ENCODE measurements around the gene PLEKHA6.
A peak's percentile ranks its signal among the peaks of the same experiment; 100 is the strongest.

The PLEKHA6 gene

DNA sequence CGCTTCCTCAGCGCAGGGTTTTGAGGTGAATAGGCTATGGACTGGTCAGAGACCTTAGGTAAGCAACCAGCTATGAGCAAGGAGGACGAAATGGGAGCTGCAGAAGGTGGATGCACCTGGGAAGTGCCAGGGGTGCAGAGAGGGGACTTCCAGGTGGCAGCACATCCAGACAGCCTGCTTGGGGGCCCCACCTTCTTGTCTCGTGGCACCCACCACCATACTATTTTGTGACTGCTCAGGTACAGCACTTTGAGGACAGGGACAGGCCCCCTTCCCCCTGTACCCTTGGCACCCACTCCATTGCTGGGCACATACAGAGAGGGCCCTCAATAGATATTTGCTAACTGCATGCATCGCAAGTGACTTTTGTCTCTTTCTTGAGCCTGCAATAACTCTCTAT lies 162.7 kb downstream of the PLEKHA6 start:
- no peak overlapping the region for H3K27ac ChIP-seq
- peaks cover 0 to 80% of the 10 kb centered on the region in 2 donors for H3K27me3 ChIP-seq
- H3K4me3 ChIP-seq: no peak overlapping the region
- TF ChIP-seq, protein P1, sequence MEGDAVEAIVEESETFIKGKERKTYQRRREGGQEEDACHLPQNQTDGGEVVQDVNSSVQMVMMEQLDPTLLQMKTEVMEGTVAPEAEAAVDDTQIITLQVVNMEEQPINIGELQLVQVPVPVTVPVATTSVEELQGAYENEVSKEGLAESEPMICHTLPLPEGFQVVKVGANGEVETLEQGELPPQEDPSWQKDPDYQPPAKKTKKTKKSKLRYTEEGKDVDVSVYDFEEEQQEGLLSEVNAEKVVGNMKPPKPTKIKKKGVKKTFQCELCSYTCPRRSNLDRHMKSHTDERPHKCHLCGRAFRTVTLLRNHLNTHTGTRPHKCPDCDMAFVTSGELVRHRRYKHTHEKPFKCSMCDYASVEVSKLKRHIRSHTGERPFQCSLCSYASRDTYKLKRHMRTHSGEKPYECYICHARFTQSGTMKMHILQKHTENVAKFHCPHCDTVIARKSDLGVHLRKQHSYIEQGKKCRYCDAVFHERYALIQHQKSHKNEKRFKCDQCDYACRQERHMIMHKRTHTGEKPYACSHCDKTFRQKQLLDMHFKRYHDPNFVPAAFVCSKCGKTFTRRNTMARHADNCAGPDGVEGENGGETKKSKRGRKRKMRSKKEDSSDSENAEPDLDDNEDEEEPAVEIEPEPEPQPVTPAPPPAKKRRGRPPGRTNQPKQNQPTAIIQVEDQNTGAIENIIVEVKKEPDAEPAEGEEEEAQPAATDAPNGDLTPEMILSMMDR (IDR thresholded peaks at IDR 0.05): no peak
- intact Hi-C loops (cut with DNase I; ENCODE audit: low total_unique reads): no loop called here
- H3K9me3 ChIP-seq: no peaks in the 10 kb centered on the region
- no peaks in the 10 kb centered on the region for H3K4me1 ChIP-seq
- peak in 1 of 2 donors; percentile 42 for DNase-seq
- no peaks in the 10 kb centered on the region for H3K36me3 ChIP-seq

DNA sequence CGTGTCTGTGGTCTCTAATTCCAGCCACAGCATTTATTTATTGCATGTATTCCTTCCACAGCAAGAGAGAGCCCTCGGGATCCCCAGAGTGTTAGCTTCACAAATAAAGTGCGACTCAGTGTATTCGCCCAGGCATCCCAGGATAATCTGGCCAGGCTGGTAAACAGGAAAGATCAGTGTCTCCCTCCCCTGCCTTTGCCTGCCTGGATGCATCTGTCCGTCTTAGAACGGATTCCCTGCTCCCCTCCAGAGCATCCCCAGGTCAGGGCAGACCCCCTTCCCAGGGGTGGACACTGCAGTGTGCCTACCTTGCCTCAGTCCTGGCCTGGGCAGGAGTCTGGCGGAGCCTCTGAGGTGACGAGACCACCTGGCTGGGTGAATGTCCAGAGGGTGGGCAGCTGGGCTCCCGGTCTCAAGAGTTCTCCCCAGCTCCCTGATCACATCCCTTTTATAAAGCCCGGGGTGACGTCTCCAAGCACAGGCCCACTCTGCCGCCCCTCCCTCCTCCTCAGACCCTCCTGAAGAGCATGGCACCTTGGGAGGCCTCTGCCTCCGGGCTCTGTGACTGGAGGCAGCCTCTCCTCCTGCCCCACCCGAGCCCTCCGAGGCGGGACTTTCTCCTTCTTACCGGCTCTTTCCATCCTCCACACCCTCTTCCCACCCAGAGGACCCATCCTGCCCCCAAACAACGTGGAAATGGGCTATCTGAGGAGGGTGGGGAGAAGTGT lies 163.5 kb downstream of the PLEKHA6 start, which contains the start of gene KISS1:
Gene KISS1 (minus strand): TSS at position 424 of the 728 bp plus-strand sequence. CDS start 3,615 bp downstream, outside the sequence.
- TF ChIP-seq, protein P1 (IDR thresholded peaks at IDR 0.05): no peak
- no peaks in the 10 kb centered on the region for H3K36me3 ChIP-seq
- H3K4me3 ChIP-seq: no peak within 1 kb of the TSS
- peaks cover 0 to 79% of the 10 kb centered on the region in 2 donors for H3K27me3 ChIP-seq
- no peak within 1 kb of the TSS for H3K27ac ChIP-seq
- no peaks in the 10 kb centered on the region for H3K9me3 ChIP-seq
- intact Hi-C loops (cut with DNase I; ENCODE audit: low total_unique reads): no loop called here
- H3K4me1 ChIP-seq: no peaks in the 10 kb centered on the region
- no peak for DNase-seq

- H3K36me3 ChIP-seq: no peaks in the 10 kb centered on the region
- no peaks in the 10 kb centered on the region for H3K9me3 ChIP-seq
- H3K4me1 ChIP-seq: peaks cover 0 to 8% (median 4%) of the 10 kb centered on the region in 4 donors
- TF ChIP-seq, protein P1 (IDR thresholded peaks at IDR 0.05): no peak
- peaks cover 0 to 80% of the 10 kb centered on the region in 2 donors for H3K27me3 ChIP-seq
- H3K27ac ChIP-seq: no peak overlapping the region
- no peak for DNase-seq
- intact Hi-C loops (cut with DNase I; ENCODE audit: low total_unique reads): no loop called here
- no peak overlapping the region for H3K4me3 ChIP-seq
Observed at GRCh38 chr1:204194771-204195170, 165.0 kb downstream of the PLEKHA6 start.

DNA sequence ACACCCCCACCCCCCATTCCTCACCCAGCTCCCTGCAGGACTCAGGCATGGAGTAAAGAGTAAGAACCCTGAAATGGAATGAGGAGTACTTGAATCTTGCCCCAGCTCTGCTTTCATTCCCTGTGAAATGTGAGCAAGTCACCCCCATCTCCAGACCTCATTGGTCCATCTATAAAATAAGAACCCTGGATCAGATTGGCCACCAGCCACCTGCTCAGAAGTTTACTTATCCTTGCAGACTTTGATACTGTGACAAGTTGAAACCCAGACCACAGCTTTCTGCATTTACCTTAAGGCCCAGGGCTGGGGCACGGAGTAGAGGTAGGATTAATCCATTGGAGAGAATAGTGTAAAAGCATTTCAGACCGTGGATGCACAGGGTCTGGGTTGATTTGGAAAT lies 165.6 kb downstream of the PLEKHA6 start:
- intact Hi-C loops (cut with DNase I; ENCODE audit: low total_unique reads): no loop called here
- Histone ChIP-seq H3K9me3 (no peaks in the 10 kb centered on the region), H3K27me3 (peaks cover 0 to 79% of the 10 kb centered on the region in 2 donors), H3K36me3 (no peaks in the 10 kb centered on the region), H3K4me1 (peaks cover 0 to 8% (median 4%) of the 10 kb centered on the region in 4 donors), H3K4me3 (no peak overlapping the region), H3K27ac (no peak overlapping the region)
- TF ChIP-seq, protein P1 (IDR thresholded peaks at IDR 0.05): no peak
- DNase-seq: no peak

DNA sequence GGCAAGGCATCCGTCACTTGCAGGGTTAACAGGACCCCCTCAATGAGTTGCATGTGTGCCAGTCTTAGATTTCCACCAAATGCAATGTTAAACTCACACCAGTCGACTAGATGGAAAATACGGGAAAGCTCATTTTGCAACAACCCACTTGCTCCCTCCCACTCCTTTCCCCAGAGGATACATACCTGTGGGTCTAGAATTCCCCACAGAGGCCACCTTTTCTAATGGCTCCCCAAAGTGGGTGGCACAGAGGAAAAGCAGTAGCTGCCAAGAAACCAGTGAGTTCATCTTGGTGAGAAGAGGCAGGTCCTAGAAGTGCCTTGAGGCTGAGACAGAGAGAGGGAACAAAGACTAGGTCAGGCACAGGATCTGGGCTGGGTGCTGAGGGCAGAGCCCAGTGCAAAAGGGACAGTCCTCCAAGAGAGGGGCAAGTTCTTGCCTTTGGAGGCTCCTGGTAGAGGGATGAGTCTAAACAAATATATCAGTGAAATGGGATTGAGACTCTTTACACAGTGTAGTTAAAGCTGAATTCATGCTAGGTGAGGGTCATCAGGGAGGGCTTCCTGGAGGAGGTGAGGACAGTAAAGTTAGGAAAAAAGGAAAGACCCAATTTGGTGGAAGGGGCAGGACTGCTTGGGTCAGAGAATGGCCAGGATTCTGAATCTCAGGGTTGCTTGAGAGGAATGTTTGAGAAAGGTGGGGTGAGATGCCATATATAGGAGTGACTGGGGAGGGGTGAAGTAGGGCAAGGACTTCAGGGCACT lies 167.0 kb downstream of the PLEKHA6 start:
- Histone ChIP-seq H3K4me1 (peaks cover 0 to 8% (median 4%) of the 10 kb centered on the region in 4 donors), H3K27me3 (peaks cover 0 to 80% of the 10 kb centered on the region in 2 donors), H3K9me3 (no peaks in the 10 kb centered on the region), H3K36me3 (no peaks in the 10 kb centered on the region), H3K27ac (no peak overlapping the region), H3K4me3 (no peak overlapping the region)
- intact Hi-C loops (cut with DNase I; ENCODE audit: low total_unique reads): no loop called here
- TF ChIP-seq, protein P1 (IDR thresholded peaks at IDR 0.05): no peak
- no peak for DNase-seq
